Activated effector memory CD4-positive, alpha-beta T cell treated with Interleukin-2 at 50 U/mL for 16 hours (primary cell): ENCODE data around the gene ARIH1.

Experiments used
- DNase-seq: peaks from one replicate; pipeline ENCODE4 v3.0.0-alpha.2; 2020

Gene ARIH1

DNA sequence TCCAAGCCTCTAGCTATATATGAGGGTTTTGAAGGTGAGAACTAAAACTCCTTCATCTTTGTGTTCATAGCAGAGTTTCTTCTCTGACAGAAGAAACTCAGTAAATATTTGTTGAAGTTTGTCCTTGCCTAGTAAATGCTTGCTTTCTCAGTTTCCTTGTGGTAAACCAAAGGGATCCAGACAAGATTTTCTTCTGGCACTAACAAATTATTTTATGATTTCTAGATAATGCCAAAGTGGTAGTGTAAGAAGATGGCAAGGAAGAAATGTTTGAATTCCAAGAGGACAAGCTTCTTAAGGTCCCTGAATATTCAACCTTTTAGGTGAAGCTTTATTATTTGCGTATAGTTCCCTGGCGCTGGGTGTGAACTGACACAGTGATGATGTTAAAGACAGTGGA, 14.4 kb downstream of the ARIH1 start:
- DNase-seq, result no peak

DNA sequence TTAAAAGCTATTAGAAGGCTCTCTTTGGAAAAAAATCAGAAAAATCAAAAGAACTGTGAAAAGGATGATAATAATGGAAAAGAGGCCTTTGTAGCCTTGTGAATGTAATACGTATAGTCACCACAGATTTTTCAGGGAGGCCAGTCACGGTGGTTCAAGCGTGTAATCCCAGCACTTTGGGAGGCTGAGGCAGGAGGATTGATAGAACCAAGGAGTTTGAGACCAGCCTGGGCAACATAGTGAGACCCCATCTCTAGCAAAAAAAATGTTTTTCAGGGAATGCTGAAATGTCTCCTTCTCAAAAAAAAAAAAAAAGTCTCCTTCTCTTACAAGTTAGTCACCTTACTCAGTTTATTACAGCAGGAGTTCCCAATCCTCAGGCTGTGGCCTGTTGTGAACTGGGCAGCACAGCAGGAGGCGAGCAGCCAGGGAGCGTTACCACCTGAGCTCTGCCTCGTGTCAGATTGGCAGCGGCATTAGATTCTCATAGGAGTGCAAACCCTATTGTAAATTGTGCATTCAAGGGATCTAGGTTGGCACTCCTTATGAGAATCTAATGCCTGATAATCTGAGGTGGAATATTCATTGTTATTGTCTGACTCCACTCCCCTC, 15.9 kb downstream of the ARIH1 start:
- DNase-seq, result no peak

DNA sequence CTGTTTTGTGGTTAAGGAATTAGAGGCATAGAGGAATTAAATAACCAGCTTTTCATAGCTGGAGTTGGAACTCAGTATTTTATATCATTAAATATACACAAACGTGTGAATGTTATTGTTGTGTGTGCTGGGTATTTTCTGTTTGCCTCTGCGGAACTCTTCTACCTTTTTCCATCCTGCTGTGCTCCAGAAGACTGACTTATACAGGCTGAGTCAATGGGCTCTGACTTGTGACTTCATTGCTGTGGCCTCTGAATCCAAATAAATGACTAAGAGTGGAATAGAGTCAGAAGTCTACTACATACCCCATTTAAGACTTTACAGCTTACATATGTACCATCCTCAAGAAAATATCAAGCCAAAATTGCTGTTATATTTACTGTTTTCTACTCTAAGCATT, 17.6 kb downstream of the ARIH1 start:
- DNase-seq, result no peak

GRCh38 chr15:72492733-72493132, 18.6 kb downstream of the ARIH1 start:
- DNase-seq, result no peak

- no peak for DNase-seq
Measured at GRCh38 chr15:72493220-72493619, 19.1 kb downstream of the ARIH1 start.

DNA sequence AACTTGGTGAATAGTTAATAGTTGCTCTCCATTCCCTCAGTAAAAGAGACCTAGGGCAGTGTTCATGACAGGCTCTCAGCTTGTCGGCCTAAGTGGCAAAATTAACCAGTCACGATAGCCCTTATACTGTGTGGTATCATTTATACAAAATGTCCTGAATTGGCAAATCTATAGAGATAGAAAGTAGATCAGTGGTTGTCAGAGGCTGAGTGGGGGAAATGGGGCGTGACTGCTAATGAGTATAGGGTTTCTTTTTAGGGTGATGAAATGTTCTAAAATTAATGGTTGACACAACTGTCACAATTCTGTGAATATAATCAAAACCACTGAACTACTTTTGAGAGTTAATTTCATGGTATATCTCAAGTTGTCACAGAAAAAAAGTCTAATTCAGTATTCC, 20.9 kb downstream of the ARIH1 start:
- no peak for DNase-seq

DNA sequence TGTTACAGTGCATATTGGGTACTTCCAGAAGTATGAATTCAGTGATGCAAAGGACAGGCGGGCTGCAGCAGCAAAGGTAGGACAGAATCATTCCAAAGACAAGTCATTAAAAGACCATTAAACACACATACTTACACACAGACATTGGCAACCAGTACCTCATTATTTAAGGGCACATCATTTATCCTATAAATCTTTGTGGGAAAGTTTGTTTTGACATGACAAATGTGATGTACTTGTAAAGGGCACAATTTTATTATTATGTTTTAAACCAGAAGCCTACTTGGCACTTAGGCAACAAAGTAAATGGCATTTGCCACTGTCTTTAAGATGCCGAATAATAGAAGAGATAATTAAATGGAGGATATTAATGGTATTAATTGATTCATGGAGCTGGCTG, 22.7 kb downstream of the ARIH1 start:
- DNase-seq, result no peak

GRCh38 chr15:72497402-72497801, 23.3 kb downstream of the ARIH1 start:
- DNase-seq, result no peak

- no peak for DNase-seq
Measured at GRCh38 chr15:72502220-72502809, 28.2 kb downstream of the ARIH1 start.

- no peak for DNase-seq
Measured at GRCh38 chr15:72503147-72503546, 29.0 kb downstream of the ARIH1 start.

GRCh38 chr15:72507402-72508092, 33.4 kb downstream of the ARIH1 start:
- no peak for DNase-seq

DNA sequence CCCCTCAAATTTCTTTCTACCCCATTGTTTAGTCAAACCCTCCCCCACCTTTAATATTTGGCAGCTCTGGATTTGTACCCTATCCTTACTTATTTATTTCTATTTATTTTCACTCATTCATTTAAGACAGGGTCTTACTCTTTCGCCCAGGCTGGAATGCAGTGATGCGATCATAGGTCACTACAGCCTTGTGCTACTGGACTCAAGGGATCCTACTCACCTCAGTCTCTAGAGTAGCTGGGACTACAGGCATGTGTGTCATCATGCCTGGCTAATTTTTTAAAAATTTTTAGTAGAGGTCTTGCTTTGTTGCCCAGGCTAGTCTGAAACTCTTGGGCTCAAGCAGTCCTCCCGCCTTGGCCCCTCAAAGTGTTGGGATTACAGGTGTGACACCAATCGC, 35.4 kb downstream of the ARIH1 start:
- DNase-seq, result no peak

GRCh38 chr15:72511536-72511935, 37.4 kb downstream of the ARIH1 start:
- no peak for DNase-seq

DNA sequence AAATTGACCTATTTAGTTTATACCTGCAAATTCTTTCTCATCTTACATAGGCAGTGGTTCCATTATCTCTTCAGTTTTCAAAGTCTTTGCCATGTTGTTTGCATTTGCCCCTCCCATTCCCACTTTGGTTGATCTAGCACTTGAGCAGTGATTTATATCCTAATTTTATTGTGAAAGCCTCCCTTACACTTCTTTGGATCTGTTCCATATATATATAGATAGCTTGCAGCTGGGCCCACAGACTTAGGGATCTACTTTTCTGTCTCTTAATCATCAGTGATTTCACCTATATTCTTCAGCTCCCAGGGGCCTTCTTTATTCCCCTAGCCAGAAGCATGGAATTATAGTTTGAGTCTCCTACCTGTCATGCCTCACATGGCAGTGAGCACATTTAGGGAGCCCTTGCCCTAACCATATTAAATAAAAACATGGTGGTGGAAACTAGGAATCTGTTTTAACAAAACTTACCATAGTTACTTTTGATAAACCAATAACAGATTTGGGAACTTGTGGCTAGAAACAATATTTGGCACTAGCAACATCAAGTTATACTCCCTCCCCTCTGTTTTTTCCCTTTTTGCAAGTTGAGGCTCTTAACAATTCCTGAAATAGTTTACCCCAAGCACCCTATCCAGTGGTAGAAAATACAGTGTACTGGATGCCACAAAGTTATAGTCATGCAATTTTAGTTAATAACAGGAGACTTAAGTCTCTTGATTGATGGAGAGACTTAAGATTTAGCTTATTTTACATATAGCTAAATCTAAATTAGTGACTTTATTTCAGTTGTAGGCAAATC, 41.7 kb downstream of the ARIH1 start:
- DNase-seq, result no peak

- DNase-seq, result no peak
Measured at GRCh38 chr15:72516777-72517176, 42.6 kb downstream of the ARIH1 start.

GRCh38 chr15:72521682-72522081, 47.6 kb downstream of the ARIH1 start:
- no peak for DNase-seq

DNA sequence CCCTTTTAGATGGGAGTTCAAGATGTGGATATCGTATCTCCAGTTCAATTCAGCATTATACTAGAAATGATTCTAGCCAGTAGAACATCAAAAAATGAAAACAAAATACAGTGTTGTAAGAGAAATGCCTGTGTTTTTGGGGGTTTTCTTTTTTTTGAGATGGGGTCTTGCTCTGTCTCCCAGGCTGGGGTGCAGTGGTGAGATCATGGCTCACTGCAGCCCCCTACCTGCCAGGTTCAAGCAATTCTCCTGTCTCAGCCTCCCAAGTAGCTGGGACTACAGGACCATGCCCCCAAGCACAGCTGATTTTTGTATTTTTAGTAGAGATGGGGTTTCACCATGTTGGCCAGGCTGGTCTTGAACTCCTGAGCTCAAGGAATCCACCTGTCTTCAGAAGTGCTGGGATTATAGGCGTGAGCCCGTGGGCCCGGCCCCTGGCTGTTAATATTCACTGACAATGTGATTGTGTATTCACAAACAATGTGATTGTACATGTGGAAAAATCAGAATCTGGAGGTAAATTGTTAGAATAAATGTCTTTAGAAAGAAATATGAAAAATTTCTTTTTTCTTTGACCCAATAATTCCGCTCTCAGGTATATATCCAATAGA, 59.0 kb downstream of the ARIH1 start:
- DNase-seq, result no peak

DNA sequence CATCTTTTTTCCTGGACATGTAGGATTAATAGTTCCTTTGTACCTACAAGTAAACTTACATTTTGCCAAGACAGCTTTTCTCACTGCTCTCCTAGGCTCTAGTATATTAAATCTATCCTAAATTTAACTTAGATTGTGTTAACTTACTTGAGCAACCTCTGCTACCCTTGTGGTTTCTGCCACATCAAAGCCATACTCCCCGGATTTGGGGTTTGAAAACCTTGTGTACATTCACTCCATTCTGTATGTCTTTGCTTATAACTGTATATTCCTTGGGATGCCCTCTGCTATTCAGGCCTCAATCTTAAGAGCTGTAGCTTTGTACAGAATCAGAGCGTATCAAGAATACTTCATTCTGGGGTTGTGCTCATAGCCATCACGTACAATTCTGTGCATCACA, 60.4 kb downstream of the ARIH1 start:
- DNase-seq, result no peak

DNA sequence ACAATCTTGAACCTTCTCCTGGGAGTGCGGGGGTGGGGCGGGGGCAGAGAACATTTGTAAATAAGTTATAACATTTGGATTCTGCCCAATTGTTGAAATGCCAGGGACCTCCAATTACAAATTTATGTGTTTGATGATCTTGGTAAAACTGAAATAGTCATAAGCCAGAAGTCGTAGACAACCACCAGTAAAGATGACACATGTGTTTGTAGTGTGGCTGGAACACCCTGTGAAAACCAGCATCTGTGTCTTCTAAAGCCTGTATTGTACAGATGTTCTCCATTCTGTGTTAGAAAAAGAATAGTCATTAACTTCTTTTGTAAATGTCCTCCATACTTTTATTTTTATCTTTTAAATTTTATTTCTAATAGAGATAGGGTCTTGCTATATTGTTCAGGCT, 61.8 kb downstream of the ARIH1 start:
- DNase-seq, result no peak

- DNase-seq, result no peak
Measured at GRCh38 chr15:72536506-72536905, 62.4 kb downstream of the ARIH1 start.

GRCh38 chr15:72538931-72539330, 64.8 kb downstream of the ARIH1 start:
- no peak for DNase-seq

DNA sequence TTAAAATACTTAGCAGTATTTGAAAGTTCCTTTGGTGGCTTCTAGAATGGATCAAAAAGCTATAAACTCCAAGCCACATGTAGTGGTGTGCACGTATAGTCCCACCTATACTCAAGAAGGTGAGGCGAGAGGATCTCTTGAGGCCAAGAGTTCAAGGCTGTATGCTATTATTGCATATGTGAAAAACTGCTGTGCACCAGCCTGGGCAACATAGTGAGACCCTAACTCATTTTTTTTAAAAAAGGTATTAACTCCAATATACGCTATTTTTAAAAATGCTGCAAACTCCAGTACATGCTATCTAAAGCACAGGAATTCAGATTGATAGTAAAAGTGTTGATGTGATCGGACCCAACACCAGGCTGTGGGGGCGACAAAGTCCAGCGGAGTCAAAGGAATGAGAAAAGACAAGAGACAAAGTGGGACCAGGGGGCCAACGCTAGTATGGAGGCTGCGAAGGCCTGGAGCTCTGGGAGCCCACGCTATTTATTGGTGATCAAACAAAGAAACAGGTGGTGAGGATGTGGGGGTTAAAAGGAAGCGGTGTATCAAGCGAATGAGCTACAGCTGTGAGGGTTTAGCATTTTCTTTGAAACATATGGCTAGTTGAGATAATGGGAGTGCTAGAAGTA, 66.6 kb downstream of the ARIH1 start:
- no peak for DNase-seq

GRCh38 chr15:72541674-72542073, 67.5 kb downstream of the ARIH1 start:
- no peak for DNase-seq
